Tibial artery (tissue), 4 donors: Measurements from ENCODE around the gene KDM3A.

Experiments
- DNase-seq, 2 donors: peaks; one replicate each; pipeline ENCODE4 v3.0.0-alpha.2; 2019
- H3K27ac ChIP-seq, 2 donors: fragments of 200-600 bp; sonication (generic) in 1 of 2; 1 replicate in 1 of 2; 2 replicates in 1 of 2; pipeline ENCODE4 v1.5.1; 2018 to 2019; ENCODE audit warnings: mild to moderate bottlenecking in 1 of 2
- H3K27me3 ChIP-seq, 2 donors: fragments of 200-600 bp; sonication (generic) in 1 of 2; one replicate each; pipeline versions ENCODE4 v1.5.1 to v1.6.0; 2016 to 2019
- H3K36me3 ChIP-seq, 3 donors: fragments of 200-600 bp; sonication (generic) in 2 of 3; one replicate each; pipeline ENCODE4 v1.5.1; 2016 to 2019; ENCODE audit warnings: mild to moderate bottlenecking in 2 of 3
- H3K4me1 ChIP-seq, 4 donors: fragments of 200-600 bp; sonication (generic) in 2 of 4; 1 replicate in 3 of 4; 2 replicates in 1 of 4; pipeline ENCODE4 v1.5.1; 2016 to 2019
- H3K4me3 ChIP-seq, 2 donors: fragments of 200-600 bp; sonication (generic) in 1 of 2; 1 replicate in 1 of 2; 2 replicates in 1 of 2; pipeline ENCODE4 v1.5.1; 2018 to 2019; ENCODE audit warnings: mild to moderate bottlenecking in 2 of 2
- H3K9me3 ChIP-seq, 3 donors: fragments of 200-600 bp; sonication (generic) in 1 of 3; one replicate each; pipeline ENCODE4 v1.5.1; 2016 to 2019
- intact Hi-C: fragments of 100-400 bp; cut with DNase I; formaldehyde crosslinking; loops from one replicate; pipeline ENCODE4 v1.15.0; 2023; ENCODE audit warnings: low total_unique reads
- TF ChIP-seq, protein P1 (sequence below), 2 experiments: fragments of 200-600 bp in 1 of 2; fragments of 450-650 bp in 1 of 2; IDR thresholded peaks; one replicate each; pipeline ENCODE4 v1.5.1; 2017 to 2019; ENCODE audit warnings: antibody characterized with exemption in 2 of 2, mild to moderate bottlenecking in 1 of 2, moderate library complexity in 1 of 2

Gene KDM3A

DNA sequence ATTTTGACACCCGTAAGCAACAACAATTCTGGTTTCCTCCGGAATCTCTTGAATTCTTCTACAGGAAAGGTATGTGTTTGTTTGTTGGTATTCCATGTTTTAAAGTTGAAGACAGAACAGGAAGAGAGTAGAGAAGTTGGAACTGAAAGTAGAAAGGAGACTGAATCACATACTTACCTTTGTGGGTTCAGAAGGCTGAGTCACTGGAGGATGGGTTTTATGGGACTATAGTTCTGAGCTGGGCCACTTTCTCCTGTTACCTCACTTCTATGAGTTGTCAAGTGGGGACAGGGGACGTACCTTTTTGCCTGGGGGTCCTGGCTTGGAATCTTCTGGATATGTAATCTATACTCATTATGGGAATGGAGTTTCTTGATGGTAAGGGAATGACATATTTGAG lies 40.9 kb downstream of the KDM3A start:
- H3K27ac ChIP-seq = peak overlapping the region; percentile 76 to 80
- TF ChIP-seq, protein P1, sequence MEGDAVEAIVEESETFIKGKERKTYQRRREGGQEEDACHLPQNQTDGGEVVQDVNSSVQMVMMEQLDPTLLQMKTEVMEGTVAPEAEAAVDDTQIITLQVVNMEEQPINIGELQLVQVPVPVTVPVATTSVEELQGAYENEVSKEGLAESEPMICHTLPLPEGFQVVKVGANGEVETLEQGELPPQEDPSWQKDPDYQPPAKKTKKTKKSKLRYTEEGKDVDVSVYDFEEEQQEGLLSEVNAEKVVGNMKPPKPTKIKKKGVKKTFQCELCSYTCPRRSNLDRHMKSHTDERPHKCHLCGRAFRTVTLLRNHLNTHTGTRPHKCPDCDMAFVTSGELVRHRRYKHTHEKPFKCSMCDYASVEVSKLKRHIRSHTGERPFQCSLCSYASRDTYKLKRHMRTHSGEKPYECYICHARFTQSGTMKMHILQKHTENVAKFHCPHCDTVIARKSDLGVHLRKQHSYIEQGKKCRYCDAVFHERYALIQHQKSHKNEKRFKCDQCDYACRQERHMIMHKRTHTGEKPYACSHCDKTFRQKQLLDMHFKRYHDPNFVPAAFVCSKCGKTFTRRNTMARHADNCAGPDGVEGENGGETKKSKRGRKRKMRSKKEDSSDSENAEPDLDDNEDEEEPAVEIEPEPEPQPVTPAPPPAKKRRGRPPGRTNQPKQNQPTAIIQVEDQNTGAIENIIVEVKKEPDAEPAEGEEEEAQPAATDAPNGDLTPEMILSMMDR (IDR thresholded peaks at IDR 0.05) = no peak
- intact Hi-C loops = no loop called here
- no peaks in the 10 kb centered on the region for H3K27me3 ChIP-seq
- DNase-seq = no peak
- no peak overlapping the region for H3K4me3 ChIP-seq
- H3K36me3 ChIP-seq = peaks cover 88 to 97% (median 97%) of the 10 kb centered on the region in 3 donors
- peaks cover 0 to 72% (median 26%) of the 10 kb centered on the region in 4 donors for H3K4me1 ChIP-seq
- no peaks in the 10 kb centered on the region for H3K9me3 ChIP-seq

DNA sequence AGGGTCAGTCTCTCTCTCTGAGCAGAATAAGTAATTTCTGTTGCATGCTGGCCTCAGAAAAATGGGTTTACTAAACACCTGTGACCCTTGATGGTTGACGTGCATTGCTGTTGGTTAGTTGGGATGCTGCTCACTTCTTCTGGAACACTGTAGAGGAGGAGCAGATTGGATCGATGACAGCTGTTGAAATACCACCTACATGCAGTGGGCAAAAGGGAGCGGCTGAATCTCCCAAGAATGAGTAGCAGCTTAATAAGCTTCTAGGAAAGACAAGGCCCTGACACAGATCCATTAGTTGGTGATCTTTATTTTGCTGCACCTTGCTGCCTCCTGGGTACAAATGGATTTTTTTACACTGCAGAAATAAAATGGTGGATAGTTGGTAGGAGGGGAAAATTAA lies 43.2 kb downstream of the KDM3A start:
- TF ChIP-seq, protein P1 (IDR thresholded peaks at IDR 0.05) = no peak
- DNase-seq = no peak
- peaks cover 93 to 99% (median 95%) of the 10 kb centered on the region in 3 donors for H3K36me3 ChIP-seq
- H3K27me3 ChIP-seq = no peaks in the 10 kb centered on the region
- no peaks in the 10 kb centered on the region for H3K9me3 ChIP-seq
- H3K4me3 ChIP-seq = no peak overlapping the region
- peak overlapping the region; percentile 76 to 80 for H3K27ac ChIP-seq
- intact Hi-C loops = no loop called here
- H3K4me1 ChIP-seq = peaks cover 0 to 62% (median 21%) of the 10 kb centered on the region in 4 donors

DNA sequence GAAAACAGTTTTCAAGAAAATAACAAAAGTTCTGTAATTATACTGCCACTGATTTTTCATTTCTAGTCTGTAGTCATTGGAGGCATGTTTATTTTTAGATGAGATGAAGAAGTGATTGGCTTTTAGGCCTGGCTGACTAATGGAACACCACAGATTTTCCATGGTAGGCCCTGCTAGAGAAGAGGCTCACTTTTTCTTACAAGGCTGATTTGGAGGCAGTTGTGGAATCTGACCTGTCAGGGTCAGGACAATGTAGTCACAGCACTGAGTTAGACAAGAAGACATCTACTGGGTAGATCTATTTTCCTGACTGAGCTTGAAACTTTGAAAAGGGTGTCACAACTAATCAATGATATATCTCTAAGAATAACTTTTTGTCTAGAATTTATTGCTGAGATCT lies 43.9 kb downstream of the KDM3A start:
- H3K9me3 ChIP-seq = no peaks in the 10 kb centered on the region
- no peak for DNase-seq
- peak overlapping the region; percentile 76 to 80 for H3K27ac ChIP-seq
- intact Hi-C loops = no loop called here
- no peaks in the 10 kb centered on the region for H3K27me3 ChIP-seq
- no peak overlapping the region for H3K4me3 ChIP-seq
- peaks cover 93 to 99% (median 96%) of the 10 kb centered on the region in 3 donors for H3K36me3 ChIP-seq
- H3K4me1 ChIP-seq = peaks cover 0 to 56% (median 21%) of the 10 kb centered on the region in 4 donors
- TF ChIP-seq, protein P1 (IDR thresholded peaks at IDR 0.05) = no peak

DNA sequence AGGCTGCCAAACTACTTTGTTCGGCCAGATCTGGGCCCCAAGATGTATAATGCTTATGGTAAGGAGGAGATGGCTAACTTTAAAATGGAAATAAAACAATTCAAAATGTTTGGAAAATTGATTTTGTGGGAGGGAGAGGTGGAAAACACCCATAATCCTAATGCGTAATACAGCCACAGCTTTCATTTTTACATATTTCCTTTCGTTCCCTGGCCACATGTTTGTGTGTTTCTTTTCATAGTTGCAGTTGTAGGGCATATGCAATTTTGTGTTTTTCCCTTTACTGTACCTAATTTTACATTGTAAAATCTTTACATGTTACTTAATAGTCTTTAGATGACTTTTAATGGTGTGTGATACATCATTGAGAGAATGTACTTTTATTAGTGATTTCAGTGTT lies 44.6 kb downstream of the KDM3A start:
- TF ChIP-seq, protein P1 (IDR thresholded peaks at IDR 0.05) = no peak
- H3K4me3 ChIP-seq = no peak overlapping the region
- H3K27ac ChIP-seq = peak overlapping the region; percentile 76 to 80
- intact Hi-C loops = no loop called here
- H3K9me3 ChIP-seq = no peaks in the 10 kb centered on the region
- no peak for DNase-seq
- peaks cover 93 to 99% (median 96%) of the 10 kb centered on the region in 3 donors for H3K36me3 ChIP-seq
- H3K4me1 ChIP-seq = peaks cover 0 to 52% (median 21%) of the 10 kb centered on the region in 4 donors
- no peaks in the 10 kb centered on the region for H3K27me3 ChIP-seq

DNA sequence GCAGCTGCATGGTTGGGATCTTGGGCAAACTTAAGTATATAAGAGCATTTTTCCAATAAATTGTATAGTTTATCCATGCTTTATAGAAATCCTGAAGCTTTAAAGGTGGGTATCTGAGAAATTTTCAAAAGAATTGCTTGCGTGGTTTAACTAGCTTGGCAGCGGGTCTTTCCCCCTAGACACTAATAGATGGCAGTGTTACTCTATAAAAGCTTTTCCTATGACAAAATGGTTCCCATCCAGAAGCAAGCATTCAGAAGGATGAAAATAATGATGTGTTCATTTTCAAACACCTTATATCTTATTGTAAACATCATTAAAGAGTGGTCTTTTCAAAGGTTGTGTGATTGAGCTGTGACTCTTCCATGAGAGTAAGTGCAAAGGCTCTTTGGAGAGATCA lies 45.9 kb downstream of the KDM3A start:
- Histone ChIP-seq H3K4me3 (no peak overlapping the region), H3K27ac (no peak overlapping the region), H3K9me3 (no peaks in the 10 kb centered on the region), H3K4me1 (peaks cover 0 to 48% (median 14%) of the 10 kb centered on the region in 4 donors), H3K27me3 (no peaks in the 10 kb centered on the region), H3K36me3 (peaks cover 94 to 99% (median 98%) of the 10 kb centered on the region in 3 donors)
- TF ChIP-seq, protein P1 (IDR thresholded peaks at IDR 0.05) = no peak
- DNase-seq = no peak
- intact Hi-C loops = no loop called here
